ENCODE results near the gene STMP1. TPM values are rescaled to one million over a fixed set of nuclear protein-coding genes. Genes with fewer than 3 reads are reported as not detected.

The STMP1 gene
- total and polyA plus RNA-seq, 2 of the 13 experiments (the other 11 are each of a cell fraction or from before 2014, with no cell fraction given), result 7.2 to 16.2 TPM

DNA sequence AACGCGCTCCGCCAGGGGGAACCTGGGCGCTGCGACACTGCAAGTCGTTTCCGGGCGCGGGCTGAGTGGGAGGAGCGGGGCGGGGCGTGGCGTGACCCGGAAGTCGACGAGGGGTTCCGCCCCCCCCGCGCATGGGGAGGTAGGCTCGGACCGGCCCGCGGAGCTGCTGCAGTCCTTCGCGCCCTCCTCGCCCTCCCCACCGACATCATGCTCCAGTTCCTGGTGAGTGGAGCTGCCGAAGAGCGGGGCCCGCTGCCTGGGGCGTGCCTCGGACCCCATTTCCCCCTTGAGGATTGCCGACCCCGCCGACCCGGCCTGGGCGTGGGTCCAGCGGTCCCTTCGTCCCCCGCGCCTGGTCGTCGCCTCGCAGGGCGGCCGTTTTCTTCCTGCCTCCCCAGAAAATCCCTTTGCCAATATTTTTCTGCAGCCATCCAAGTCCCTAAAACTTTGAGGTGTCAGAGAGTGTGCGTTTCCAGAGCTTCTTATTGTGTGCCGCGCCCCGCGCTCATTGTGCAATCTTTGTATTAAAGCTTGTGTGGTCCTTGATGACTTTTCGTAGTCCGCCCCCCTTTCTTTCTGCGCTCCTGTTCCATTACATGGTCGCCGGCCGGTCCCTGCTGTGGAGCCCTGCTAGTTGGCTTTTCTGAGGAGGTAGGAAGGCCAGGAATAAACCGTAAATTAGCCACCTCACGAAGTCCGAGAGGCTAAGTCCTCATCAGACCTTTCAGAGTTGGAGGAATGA lies at the start of gene STMP1 (continued):
- TF ChIP-seq KDM5A (IDR thresholded peaks at IDR 0.05; ENCODE audit: borderline replicate concordance, low read length) (peak; percentile 87), YEATS2 (CRISPR knock-in tag; IDR thresholded peaks at IDR 0.05; ENCODE audit: borderline replicate concordance) (peak; percentile 94), HNRNPL (IDR thresholded peaks at IDR 0.05; ENCODE audit: low read depth, low read length) (0 out of 2 replicates have a peak, but pooled peaks have one; percentile 41), ZNF577 (CRISPR knock-in tag; IDR thresholded peaks at IDR 0.05; ENCODE audit: borderline replicate concordance, low read depth) (no peak), HIC2 (CRISPR knock-in tag; IDR thresholded peaks at IDR 0.05; ENCODE audit: low read depth) (no peak), ZNF713 (CRISPR knock-in tag; IDR thresholded peaks at IDR 0.05) (no peak), ZSCAN12 (CRISPR knock-in tag; IDR thresholded peaks at IDR 0.05) (peak; percentile 81; the same call in 1 of the 2 replicates), NCOA5 (CRISPR knock-in tag; IDR thresholded peaks at IDR 0.05) (no peak), ZNF331 (CRISPR knock-in tag; IDR thresholded peaks at IDR 0.05) (peak; percentile 89; the same call in 1 of the 2 replicates), SIN3B (IDR thresholded peaks at IDR 0.05; ENCODE audit: low read length) (no peak), ZFX (CRISPR knock-in tag; IDR thresholded peaks at IDR 0.05; ENCODE audit: low read depth) (peak; percentile 96), SNAPC2 (CRISPR knock-in tag; IDR thresholded peaks at IDR 0.05) (no peak; the same call in 1 of the 2 replicates), ZSCAN29 (CRISPR knock-in tag; conservative IDR thresholded peaks at IDR 0.05) (peak; percentile 67; the same call in 1 of the 2 replicates), CREB3 (CRISPR knock-in tag; IDR thresholded peaks at IDR 0.05) (no peak), HNRNPH1 (optimal IDR thresholded peaks at IDR 0.05; ENCODE audit: low read depth, low read length) (no peak), ZBED4 (CRISPR knock-in tag; IDR thresholded peaks at IDR 0.05; ENCODE audit: borderline replicate concordance) (peak; percentile 78; the same call in 1 of the 2 replicates), ZNF7 (CRISPR knock-in tag; IDR thresholded peaks at IDR 0.05) (no peak), PHF20 (CRISPR knock-in tag; IDR thresholded peaks at IDR 0.05) (peak; percentile 96), PAXIP1 (CRISPR knock-in tag; conservative IDR thresholded peaks at IDR 0.05) (peak; percentile 57)

Data from HepG2 (cell line).